Colonic mucosa (tissue), 4 donors: ENCODE results near the gene STOML1. TPM values are rescaled to one million over a fixed set of nuclear protein-coding genes. Genes with fewer than 3 reads are reported as not detected.
"Not testable (repeated sequence)": the region's sequence is repeated elsewhere in the genome, so short reads cannot be mapped to it uniquely, and the experiment has no call there.

Experiments used
- DNase-seq: peaks from one replicate; pipeline ENCODE4 v3.0.0-alpha.2; 2020
- H3K27ac ChIP-seq: fragments of 200-600 bp; one replicate; pipeline ENCODE4 v1.8.0; 2021
- H3K27me3 ChIP-seq: fragments of 200-600 bp; one replicate; pipeline ENCODE4 v1.8.0; 2021
- H3K36me3 ChIP-seq: fragments of 200-600 bp; one replicate; pipeline ENCODE4 v1.8.0; 2021
- H3K4me1 ChIP-seq: fragments of 200-600 bp; one replicate; pipeline ENCODE4 v1.8.0; 2021; ENCODE audit warnings: mild to moderate bottlenecking
- H3K4me3 ChIP-seq: fragments of 200-600 bp; one replicate; pipeline ENCODE4 v1.8.0; 2021
- H3K9ac ChIP-seq, 2 donors: one replicate each; pipeline ENCODE4 v1.7.0; 2013; ENCODE audit warnings: control low read depth in 2 of 2, low read depth in 2 of 2, low read length in 2 of 2
- H3K9me3 ChIP-seq: fragments of 200-600 bp; one replicate; pipeline ENCODE4 v1.8.0; 2021
- intact Hi-C: fragments of 100-400 bp; cut with DNase I; formaldehyde crosslinking; loops from one replicate; pipeline ENCODE4 v1.14.1; 2022
- total RNA-seq, 2 donors: library from RNA; stranded (reverse); fragmentation: NEBNext Ultra II Directional in 1 of 2; extraction: Animal tissue kit (Norgen Biotek cat#: 25700) in 1 of 2; gene quantifications; one replicate each; pipeline ENCODE4 v1.2.1, GENCODE V29; 2021
- TF ChIP-seq, protein P1 (sequence below): fragments of 200-600 bp; IDR thresholded peaks from one replicate; pipeline ENCODE4 v1.8.0; 2022; ENCODE audit warnings: antibody characterized with exemption, mild to moderate bottlenecking
- donor health status: healthy.
- donor health status: DM: no; HTN: no; CAD: no.
- donor health status: DM: no; HTN: no; CAD: no.

The STOML1 gene
- total RNA-seq, 2 donors from 2014 or later: 9.1 to 14.3 TPM

DNA sequence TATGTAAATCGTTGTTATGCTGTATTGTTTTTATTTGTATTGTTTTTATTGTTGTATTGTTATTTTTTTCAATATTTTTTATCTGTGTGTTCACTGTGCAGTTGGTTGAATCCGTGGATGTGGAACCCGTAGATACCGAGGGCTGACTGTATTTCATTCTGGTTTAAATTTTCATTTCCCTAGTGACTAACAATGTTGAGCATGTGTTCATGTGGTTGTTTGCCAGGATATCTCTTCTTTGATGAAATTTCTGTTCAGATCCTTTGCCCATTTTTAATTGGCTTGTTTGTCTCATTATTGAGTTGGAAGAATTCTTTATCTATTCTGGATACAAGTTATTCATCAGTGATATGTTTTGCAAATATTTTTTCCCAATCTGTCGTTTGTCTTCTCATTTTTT lies 29.7 kb downstream of the STOML1 start:
- intact Hi-C loops: loop anchor here (10.0 kb wide), 1 partner anchor 352 kb away; no protein-coding TSS in a partner anchor
- no peak for DNase-seq
- Histone ChIP-seq H3K4me3 (no peak overlapping the region), H3K36me3 (no peaks in the 10 kb centered on the region), H3K27me3 (no peaks in the 10 kb centered on the region), H3K9ac (no peak overlapping the region), H3K4me1 (no peaks in the 10 kb centered on the region), H3K9me3 (no peaks in the 10 kb centered on the region), H3K27ac (no peak overlapping the region)
- TF ChIP-seq, protein P1, sequence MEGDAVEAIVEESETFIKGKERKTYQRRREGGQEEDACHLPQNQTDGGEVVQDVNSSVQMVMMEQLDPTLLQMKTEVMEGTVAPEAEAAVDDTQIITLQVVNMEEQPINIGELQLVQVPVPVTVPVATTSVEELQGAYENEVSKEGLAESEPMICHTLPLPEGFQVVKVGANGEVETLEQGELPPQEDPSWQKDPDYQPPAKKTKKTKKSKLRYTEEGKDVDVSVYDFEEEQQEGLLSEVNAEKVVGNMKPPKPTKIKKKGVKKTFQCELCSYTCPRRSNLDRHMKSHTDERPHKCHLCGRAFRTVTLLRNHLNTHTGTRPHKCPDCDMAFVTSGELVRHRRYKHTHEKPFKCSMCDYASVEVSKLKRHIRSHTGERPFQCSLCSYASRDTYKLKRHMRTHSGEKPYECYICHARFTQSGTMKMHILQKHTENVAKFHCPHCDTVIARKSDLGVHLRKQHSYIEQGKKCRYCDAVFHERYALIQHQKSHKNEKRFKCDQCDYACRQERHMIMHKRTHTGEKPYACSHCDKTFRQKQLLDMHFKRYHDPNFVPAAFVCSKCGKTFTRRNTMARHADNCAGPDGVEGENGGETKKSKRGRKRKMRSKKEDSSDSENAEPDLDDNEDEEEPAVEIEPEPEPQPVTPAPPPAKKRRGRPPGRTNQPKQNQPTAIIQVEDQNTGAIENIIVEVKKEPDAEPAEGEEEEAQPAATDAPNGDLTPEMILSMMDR: no peak

DNA sequence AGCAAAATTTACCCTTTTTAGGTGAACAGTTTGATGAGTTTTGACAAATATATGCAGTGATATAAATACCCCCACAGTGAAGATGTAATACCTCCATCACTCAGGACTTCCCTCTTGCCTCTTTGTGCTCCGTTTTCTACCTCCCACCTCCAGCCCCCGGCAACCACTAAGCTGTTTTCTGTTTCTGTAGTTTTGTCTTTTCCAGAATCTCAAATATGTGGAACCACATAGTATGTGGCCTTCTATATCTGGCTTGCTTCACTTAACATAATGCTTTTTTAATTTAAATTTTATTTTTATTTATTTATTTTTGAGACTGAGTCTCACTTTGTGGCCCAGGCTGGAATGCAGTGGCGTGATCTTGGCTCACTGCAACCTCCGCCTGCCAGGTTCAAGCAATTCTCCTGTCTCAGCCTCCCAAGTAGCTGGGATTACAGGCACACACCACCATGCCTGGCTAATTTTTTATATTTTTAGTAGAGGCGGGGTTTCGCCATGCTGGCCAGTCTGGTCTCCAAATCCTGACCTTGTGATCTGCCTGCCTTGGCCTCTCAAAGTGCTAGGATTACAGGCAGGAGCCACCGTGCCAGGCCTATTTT lies 31.5 kb downstream of the STOML1 start:
- H3K9me3 ChIP-seq, H3K4me3 ChIP-seq, H3K36me3 ChIP-seq, H3K27ac ChIP-seq, H3K9ac ChIP-seq, H3K4me1 ChIP-seq, H3K27me3 ChIP-seq, DNase-seq: not testable (repeated sequence)
- intact Hi-C loops: loop anchor here (10.0 kb wide), 1 partner anchor 354 kb away; no protein-coding TSS in a partner anchor

DNA sequence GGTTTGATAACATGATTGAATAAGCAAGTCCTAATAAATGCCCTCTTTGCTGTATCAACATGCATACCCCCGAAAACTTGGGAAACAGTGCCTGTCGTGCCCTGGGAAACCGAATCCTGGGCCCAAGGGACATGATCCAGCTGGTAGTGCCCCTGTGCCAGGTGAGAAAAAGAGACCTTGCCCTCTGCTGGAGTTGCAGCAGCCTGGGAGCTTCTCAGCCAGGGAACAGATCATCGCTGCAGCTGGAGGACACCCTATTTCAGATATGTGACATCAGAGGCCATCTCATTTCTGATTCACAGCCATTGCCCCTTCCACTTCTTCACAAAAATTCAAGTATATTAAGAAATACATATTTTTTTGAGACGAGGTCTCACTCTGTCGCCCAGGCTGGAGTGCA lies 32.3 kb downstream of the STOML1 start:
- Histone ChIP-seq H3K27me3 (no peaks in the 10 kb centered on the region), H3K27ac (no peak overlapping the region), H3K4me3 (no peak overlapping the region), H3K9ac (no peak overlapping the region), H3K4me1 (no peaks in the 10 kb centered on the region), H3K36me3 (no peaks in the 10 kb centered on the region), H3K9me3 (no peaks in the 10 kb centered on the region)
- TF ChIP-seq, protein P1: no peak
- no peak for DNase-seq
- intact Hi-C loops: loop anchor here (10.0 kb wide), 1 partner anchor 355 kb away; no protein-coding TSS in a partner anchor

- no peak overlapping the region for H3K27ac ChIP-seq
- no peaks in the 10 kb centered on the region for H3K4me1 ChIP-seq
- no peaks in the 10 kb centered on the region for H3K36me3 ChIP-seq
- DNase-seq: no peak
- TF ChIP-seq, protein P1: no peak
- no peaks in the 10 kb centered on the region for H3K27me3 ChIP-seq
- H3K9me3 ChIP-seq: no peaks in the 10 kb centered on the region
- H3K4me3 ChIP-seq: no peak overlapping the region
- intact Hi-C loops: no loop called here
- H3K9ac ChIP-seq: no peak overlapping the region
Measured at GRCh38 chr15:73959012-73959581, 33.0 kb downstream of the STOML1 start.

DNA sequence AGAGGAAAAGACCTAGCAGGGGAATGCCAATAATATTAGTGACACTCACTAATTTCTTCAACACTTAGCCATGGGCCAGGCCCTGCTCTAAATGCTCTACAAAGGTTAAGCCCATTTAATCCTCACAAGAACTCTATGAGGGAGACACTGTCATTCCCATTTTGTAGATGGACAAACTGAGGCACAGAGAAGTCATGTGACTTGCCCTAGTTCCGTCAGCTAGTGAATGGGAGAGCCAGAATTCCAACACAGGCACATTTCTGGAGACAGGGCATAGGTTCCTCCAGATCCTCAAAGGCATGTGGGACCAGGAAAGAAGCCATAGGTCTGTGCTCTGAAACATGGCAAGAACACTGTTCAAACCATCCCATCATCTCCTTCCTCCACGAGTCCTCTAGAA lies 34.3 kb downstream of the STOML1 start:
- Histone ChIP-seq H3K27ac (no peak overlapping the region), H3K9me3 (no peaks in the 10 kb centered on the region), H3K4me1 (no peaks in the 10 kb centered on the region), H3K4me3 (no peak overlapping the region), H3K9ac (no peak overlapping the region), H3K36me3 (no peaks in the 10 kb centered on the region), H3K27me3 (no peaks in the 10 kb centered on the region)
- DNase-seq: no peak
- TF ChIP-seq, protein P1: no peak
- intact Hi-C loops: no loop called here

GRCh38 chr15:73957276-73957675 lies 34.8 kb downstream of the STOML1 start:
- Histone ChIP-seq H3K9me3 (no peaks in the 10 kb centered on the region), H3K27me3 (no peaks in the 10 kb centered on the region), H3K4me1 (no peaks in the 10 kb centered on the region), H3K4me3 (no peak overlapping the region), H3K36me3 (no peaks in the 10 kb centered on the region), H3K9ac (no peak overlapping the region), H3K27ac (no peak overlapping the region)
- intact Hi-C loops: no loop called here
- DNase-seq: no peak
- TF ChIP-seq, protein P1: no peak
